ENCODE measurements around the gene NPC1.

GRCh38 chr18:23609390-23610023, 23.2 kb upstream of the NPC1 start:
- no peak for TF ChIP-seq POLR2A (IDR thresholded peaks at IDR 0.05)
- no peak for TF ChIP-seq CTCF (IDR thresholded peaks at IDR 0.05)

Data from esophagus squamous epithelium (tissue), 4 donors.